Left ventricle myocardium superior (tissue), 1 donor: Measurements from ENCODE around the gene DLGAP1. TPM values are rescaled to one million over a fixed set of nuclear protein-coding genes. Genes with fewer than 3 reads are reported as not detected.
A peak's percentile ranks its signal among the peaks of the same experiment; 100 is the strongest.

ENCODE experiments used
- ATAC-seq: fragments of 200-7000 bp; cut with Tn5 transposase; one replicate; pipeline ENCODE4 v1.9.1; 2020; ENCODE audit warnings: mild to moderate bottlenecking, moderate library complexity
- DNase-seq: peaks from one replicate; pipeline ENCODE4 v3.0.0-alpha.2; 2020
- intact Hi-C: fragments of 100-400 bp; cut with micrococcal nuclease; formaldehyde crosslinking; loops from one replicate; pipeline ENCODE4 v1.11.0; 2022
- total RNA-seq: library from RNA; stranded (reverse); fragmentation: NEBNext Ultra II Directional; extraction: Animal tissue kit (Norgen Biotek cat#: 25700); gene quantifications from one replicate; pipeline ENCODE4 v1.2.1, GENCODE V29; 2021
- donor health status: DM: no; HTN: yes; CAD: no; lungs with severe emphysema.

DLGAP1 gene
- total RNA-seq, 1 donor from 2014 or later = not detected

- intact Hi-C loops = no loop called here
- ATAC-seq = no peak
- DNase-seq = no peak
Observed at GRCh38 chr18:3546106-3546505, 909.0 kb downstream of the DLGAP1 start.

- intact Hi-C loops = no loop called here
- DNase-seq (no peak), ATAC-seq (no peak)
Observed at GRCh38 chr18:3544537-3544936, 910.6 kb downstream of the DLGAP1 start.

- intact Hi-C loops = no loop called here
- DNase-seq = no peak
- ATAC-seq = no peak
Observed at GRCh38 chr18:3541549-3542386, 913.3 kb downstream of the DLGAP1 start.

GRCh38 chr18:3540805-3541548 is 914.1 kb downstream of the DLGAP1 start:
- ATAC-seq = no peak
- intact Hi-C loops = no loop called here

GRCh38 chr18:3538954-3539617 is 916.0 kb downstream of the DLGAP1 start:
- intact Hi-C loops = no loop called here
- DNase-seq (no peak), ATAC-seq (no peak)

More at GRCh38 chr18:3540805-3541548, 914.1 kb downstream of the DLGAP1 start:
- DNase-seq = no peak

GRCh38 chr18:3538456-3538855 is 916.7 kb downstream of the DLGAP1 start:
- ATAC-seq (peak; percentile 11), DNase-seq (no peak)
- intact Hi-C loops = no loop called here

- ATAC-seq (no peak), DNase-seq (no peak)
- intact Hi-C loops = no loop called here
Observed at GRCh38 chr18:3530807-3531206, 924.3 kb downstream of the DLGAP1 start.

GRCh38 chr18:3529601-3530000 is 925.5 kb downstream of the DLGAP1 start:
- ATAC-seq = no peak
- no peak for DNase-seq
- intact Hi-C loops = no loop called here

GRCh38 chr18:3529077-3529476 is 926.0 kb downstream of the DLGAP1 start:
- intact Hi-C loops = no loop called here
- ATAC-seq (no peak), DNase-seq (no peak)

- ATAC-seq (no peak), DNase-seq (no peak)
Observed at GRCh38 chr18:3528231-3528630, 926.9 kb downstream of the DLGAP1 start.

GRCh38 chr18:3526421-3527354 is 928.4 kb downstream of the DLGAP1 start:
- DNase-seq = no peak
- intact Hi-C loops = no loop called here
- peak; percentile 68 for ATAC-seq

More at GRCh38 chr18:3528231-3528630, 926.9 kb downstream of the DLGAP1 start:
- intact Hi-C loops = no loop called here

- ATAC-seq (peak; percentile 14), DNase-seq (no peak)
- intact Hi-C loops = no loop called here
Observed at GRCh38 chr18:3525870-3526420, 929.2 kb downstream of the DLGAP1 start.

- intact Hi-C loops = no loop called here
- no peak for DNase-seq
- no peak for ATAC-seq
Observed at GRCh38 chr18:3524706-3525105, 930.4 kb downstream of the DLGAP1 start.

GRCh38 chr18:3520230-3521085 is 934.6 kb downstream of the DLGAP1 start:
- no peak for DNase-seq
- ATAC-seq = no peak
- intact Hi-C loops = no loop called here

GRCh38 chr18:3514312-3515216 is 940.5 kb downstream of the DLGAP1 start:
- intact Hi-C loops = no loop called here

GRCh38 chr18:3513481-3513880 is 941.6 kb downstream of the DLGAP1 start:
- DNase-seq (no peak), ATAC-seq (no peak)
- intact Hi-C loops = no loop called here

More at GRCh38 chr18:3514312-3515216, 940.5 kb downstream of the DLGAP1 start:
- DNase-seq = no peak
- no peak for ATAC-seq

GRCh38 chr18:3511980-3512379 is 943.1 kb downstream of the DLGAP1 start:
- intact Hi-C loops = no loop called here
- ATAC-seq = no peak
- no peak for DNase-seq
